HepG2 (cell line): Measurements from ENCODE around the gene FCHO1. TPM values are rescaled to one million over a fixed set of nuclear protein-coding genes. Genes with fewer than 3 reads are reported as not detected.

Source experiments
- HNF4A ChIP-seq: sonication (generic); formaldehyde crosslinking; IDR thresholded peaks from 2 replicates; pipeline ENCODE4 v1.4.0; 2020; ENCODE audit warnings: missing genetic modification reagents
- HNRNPK ChIP-seq: fragments of 200-400 bp; formaldehyde crosslinking; IDR thresholded peaks from 2 replicates; pipeline ENCODE4 v1.6.1; 2018; ENCODE audit warnings: low read length, low read depth, moderate library complexity, mild to moderate bottlenecking; ENCODE audit not compliant: poor library complexity, severe bottlenecking
- MED1 ChIP-seq: sonication (generic); formaldehyde crosslinking; IDR thresholded peaks from 2 replicates; pipeline ENCODE4 v1.4.0; 2020; ENCODE audit warnings: missing genetic modification reagents
- PLRG1 ChIP-seq: fragments of 450-650 bp; conservative IDR thresholded peaks from 2 replicates; pipeline ENCODE4 v1.6.1; 2016
- SMAD9 ChIP-seq: sonication (generic); formaldehyde crosslinking; IDR thresholded peaks from 2 replicates; pipeline ENCODE4 v1.5.1; 2020; ENCODE audit warnings: mild to moderate bottlenecking, missing genetic modification reagents
- TOE1 ChIP-seq: sonication (generic); formaldehyde crosslinking; IDR thresholded peaks from 2 replicates; pipeline ENCODE4 v1.4.0; 2020; ENCODE audit warnings: mild to moderate bottlenecking, missing genetic modification reagents
- ZBTB42 ChIP-seq: sonication (generic); formaldehyde crosslinking; IDR thresholded peaks from 2 replicates; pipeline ENCODE4 v1.5.0; 2020; ENCODE audit warnings: mild to moderate bottlenecking, missing genetic modification reagents
- ZNF10 ChIP-seq: sonication (generic); formaldehyde crosslinking; IDR thresholded peaks from 2 replicates; pipeline ENCODE4 v1.4.0; 2020; ENCODE audit warnings: mild to moderate bottlenecking, low read depth, missing genetic modification reagents, borderline replicate concordance
- ZNF34 ChIP-seq: sonication (generic); formaldehyde crosslinking; IDR thresholded peaks from 2 replicates; pipeline ENCODE4 v1.4.0; 2020; ENCODE audit warnings: mild to moderate bottlenecking, missing genetic modification reagents, borderline replicate concordance
- polyA plus RNA-seq, 8 experiments: library from polyadenylated mRNA; depleted of rRNA in 3 of 8; stranded (reverse) in 7 of 8; unstranded in 1 of 8; fragments of >200 nt; fragmentation: Illumina TruSeq in 4 of 8; extraction: Trizol in 4 of 8; gene quantifications; 2 replicates each; pipeline versions ENCODE4 v1.2.1 to v1.2.3, GENCODE V29; 2011 to 2016; ENCODE audit warnings: low read depth in 4 of 8, missing spikeins in 1 of 8, mixed read lengths in 1 of 8; ENCODE audit not compliant: insufficient read depth in 1 of 8
- total RNA-seq, 5 experiments: library from RNA; depleted of rRNA; stranded (reverse); fragments of >200 nt; fragmentation: Illumina TruSeq; extraction: Trizol; gene quantifications; 2 replicates each; pipeline ENCODE4 v1.2.3, GENCODE V29; 2016; ENCODE audit warnings: low read depth in 1 of 5
- TF ChIP-seq, protein P1 (sequence below): sonication (generic); formaldehyde crosslinking; IDR thresholded peaks from one replicate; pipeline ENCODE4 v1.5.1; 2020; ENCODE audit warnings: mild to moderate bottlenecking, missing genetic modification reagents; ENCODE audit errors: not compliant biosample characterization
- TF ChIP-seq, protein P2 (sequence below): sonication (generic); formaldehyde crosslinking; IDR thresholded peaks from 2 replicates; pipeline ENCODE4 v1.4.0; 2020; ENCODE audit warnings: missing genetic modification reagents, low read depth, mild to moderate bottlenecking, borderline replicate concordance
- TF ChIP-seq, protein P3 (sequence below): sonication (generic); formaldehyde crosslinking; IDR thresholded peaks from 2 replicates; pipeline ENCODE4 v1.5.0; 2020; ENCODE audit warnings: mild to moderate bottlenecking, missing genetic modification reagents
- TF ChIP-seq, protein P4 (sequence below): IDR thresholded peaks from 2 replicates; pipeline ENCODE4 v1.6.1; 2012; ENCODE audit warnings: low read length, improper control_type of control experiment

FCHO1 gene
- total and polyA plus RNA-seq, 2 of the 13 experiments (the other 11 are each of a cell fraction or from before 2014, with no cell fraction given) = 1.3 to 3.1 TPM

DNA sequence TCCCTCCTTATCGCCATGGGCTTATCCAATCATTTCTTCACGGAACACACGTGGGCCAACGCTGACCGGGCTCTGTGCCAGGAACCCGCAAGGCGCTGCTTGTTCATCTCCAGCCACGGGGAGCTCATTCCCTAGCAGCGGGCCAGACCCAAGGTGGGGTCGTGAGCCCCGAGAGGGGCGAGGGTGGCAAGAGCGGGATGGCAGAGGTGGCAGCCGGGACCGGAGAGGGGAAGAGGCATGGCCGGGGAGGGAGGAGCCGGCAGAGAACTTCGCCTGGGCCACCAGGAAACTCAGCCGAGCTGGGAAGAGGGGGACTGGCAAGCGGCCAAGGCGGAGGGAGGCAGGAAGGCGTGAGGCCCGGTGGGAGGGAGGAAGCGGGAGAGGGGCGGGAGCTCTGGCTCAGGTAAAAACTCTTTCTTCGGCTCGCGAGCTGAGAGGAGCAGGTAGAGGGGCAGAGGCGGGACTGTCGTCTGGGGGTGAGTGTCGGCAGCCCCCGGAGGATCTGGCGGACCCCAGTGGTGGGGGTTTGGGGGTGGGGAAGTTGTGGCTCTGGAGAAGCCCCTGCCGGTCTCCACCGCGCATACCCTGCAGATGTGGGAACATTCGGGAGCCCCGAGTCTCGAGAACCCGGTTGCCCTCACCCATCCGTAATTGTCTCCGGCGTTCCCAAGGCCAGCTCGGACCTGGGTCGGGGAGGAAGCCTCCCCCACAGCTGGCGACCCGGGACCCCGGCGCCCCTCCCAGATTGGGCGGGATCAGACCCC is 43.6 kb downstream of the FCHO1 start, which contains the start of gene B3GNT3 (continued):
- TF ChIP-seq, protein P1, sequence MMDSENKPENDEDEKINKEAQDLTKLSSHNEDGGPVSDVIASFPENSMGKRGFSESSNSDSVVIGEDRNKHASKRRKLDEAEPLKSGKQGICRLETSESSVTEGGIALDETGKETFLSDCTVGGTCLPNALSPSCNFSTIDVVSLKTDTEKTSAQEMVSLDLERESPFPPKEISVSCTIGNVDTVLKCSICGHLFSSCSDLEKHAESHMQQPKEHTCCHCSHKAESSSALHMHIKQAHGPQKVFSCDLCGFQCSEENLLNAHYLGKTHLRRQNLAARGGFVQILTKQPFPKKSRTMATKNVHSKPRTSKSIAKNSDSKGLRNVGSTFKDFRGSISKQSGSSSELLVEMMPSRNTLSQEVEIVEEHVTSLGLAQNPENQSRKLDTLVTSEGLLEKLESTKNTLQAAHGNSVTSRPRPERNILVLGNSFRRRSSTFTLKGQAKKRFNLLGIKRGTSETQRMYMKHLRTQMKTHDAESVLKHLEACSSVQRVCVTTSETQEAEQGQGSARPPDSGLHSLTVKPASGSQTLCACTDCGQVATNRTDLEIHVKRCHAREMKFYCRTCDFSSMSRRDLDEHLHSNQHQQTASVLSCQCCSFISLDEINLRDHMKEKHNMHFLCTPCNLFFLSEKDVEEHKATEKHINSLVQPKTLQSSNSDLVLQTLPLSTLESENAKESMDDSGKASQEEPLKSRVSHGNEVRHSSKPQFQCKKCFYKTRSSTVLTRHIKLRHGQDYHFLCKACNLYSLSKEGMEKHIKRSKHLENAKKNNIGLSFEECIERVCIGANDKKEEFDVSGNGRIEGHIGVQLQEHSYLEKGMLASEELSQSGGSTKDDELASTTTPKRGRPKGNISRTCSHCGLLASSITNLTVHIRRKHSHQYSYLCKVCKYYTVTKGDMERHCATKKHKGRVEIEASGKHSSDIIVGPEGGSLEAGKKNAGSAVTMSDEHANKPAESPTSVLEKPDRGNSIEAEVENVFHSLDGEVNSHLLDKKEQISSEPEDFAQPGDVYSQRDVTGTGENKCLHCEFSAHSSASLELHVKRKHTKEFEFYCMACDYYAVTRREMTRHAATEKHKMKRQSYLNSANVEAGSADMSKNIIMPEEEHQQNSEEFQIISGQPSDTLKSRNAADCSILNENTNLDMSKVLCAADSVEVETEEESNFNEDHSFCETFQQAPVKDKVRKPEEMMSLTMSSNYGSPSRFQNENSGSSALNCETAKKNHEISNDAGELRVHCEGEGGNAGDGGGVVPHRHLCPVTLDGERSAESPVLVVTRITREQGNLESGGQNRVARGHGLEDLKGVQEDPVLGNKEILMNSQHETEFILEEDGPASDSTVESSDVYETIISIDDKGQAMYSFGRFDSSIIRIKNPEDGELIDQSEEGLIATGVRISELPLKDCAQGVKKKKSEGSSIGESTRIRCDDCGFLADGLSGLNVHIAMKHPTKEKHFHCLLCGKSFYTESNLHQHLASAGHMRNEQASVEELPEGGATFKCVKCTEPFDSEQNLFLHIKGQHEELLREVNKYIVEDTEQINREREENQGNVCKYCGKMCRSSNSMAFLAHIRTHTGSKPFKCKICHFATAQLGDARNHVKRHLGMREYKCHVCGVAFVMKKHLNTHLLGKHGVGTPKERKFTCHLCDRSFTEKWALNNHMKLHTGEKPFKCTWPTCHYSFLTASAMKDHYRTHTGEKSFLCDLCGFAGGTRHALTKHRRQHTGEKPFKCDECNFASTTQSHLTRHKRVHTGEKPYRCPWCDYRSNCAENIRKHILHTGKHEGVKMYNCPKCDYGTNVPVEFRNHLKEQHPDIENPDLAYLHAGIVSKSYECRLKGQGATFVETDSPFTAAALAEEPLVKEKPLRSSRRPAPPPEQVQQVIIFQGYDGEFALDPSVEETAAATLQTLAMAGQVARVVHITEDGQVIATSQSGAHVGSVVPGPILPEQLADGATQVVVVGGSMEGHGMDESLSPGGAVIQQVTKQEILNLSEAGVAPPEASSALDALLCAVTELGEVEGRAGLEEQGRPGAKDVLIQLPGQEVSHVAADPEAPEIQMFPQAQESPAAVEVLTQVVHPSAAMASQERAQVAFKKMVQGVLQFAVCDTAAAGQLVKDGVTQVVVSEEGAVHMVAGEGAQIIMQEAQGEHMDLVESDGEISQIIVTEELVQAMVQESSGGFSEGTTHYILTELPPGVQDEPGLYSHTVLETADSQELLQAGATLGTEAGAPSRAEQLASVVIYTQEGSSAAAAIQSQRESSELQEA = no peak
- no peak for TF ChIP-seq TOE1 (CRISPR knock-in tag)
- no peak for TF ChIP-seq ZNF34
- TF ChIP-seq, protein P2, sequence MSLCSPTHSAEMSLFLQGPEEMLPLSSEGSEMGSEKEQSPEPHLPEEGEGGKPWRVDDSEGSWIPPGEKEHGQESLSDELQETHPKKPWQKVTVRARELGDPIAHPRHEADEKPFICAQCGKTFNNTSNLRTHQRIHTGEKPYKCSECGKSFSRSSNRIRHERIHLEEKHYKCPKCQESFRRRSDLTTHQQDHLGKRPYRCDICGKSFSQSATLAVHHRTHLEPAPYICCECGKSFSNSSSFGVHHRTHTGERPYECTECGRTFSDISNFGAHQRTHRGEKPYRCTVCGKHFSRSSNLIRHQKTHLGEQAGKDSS (CRISPR knock-in tag) = no peak
- TF ChIP-seq, protein P3, sequence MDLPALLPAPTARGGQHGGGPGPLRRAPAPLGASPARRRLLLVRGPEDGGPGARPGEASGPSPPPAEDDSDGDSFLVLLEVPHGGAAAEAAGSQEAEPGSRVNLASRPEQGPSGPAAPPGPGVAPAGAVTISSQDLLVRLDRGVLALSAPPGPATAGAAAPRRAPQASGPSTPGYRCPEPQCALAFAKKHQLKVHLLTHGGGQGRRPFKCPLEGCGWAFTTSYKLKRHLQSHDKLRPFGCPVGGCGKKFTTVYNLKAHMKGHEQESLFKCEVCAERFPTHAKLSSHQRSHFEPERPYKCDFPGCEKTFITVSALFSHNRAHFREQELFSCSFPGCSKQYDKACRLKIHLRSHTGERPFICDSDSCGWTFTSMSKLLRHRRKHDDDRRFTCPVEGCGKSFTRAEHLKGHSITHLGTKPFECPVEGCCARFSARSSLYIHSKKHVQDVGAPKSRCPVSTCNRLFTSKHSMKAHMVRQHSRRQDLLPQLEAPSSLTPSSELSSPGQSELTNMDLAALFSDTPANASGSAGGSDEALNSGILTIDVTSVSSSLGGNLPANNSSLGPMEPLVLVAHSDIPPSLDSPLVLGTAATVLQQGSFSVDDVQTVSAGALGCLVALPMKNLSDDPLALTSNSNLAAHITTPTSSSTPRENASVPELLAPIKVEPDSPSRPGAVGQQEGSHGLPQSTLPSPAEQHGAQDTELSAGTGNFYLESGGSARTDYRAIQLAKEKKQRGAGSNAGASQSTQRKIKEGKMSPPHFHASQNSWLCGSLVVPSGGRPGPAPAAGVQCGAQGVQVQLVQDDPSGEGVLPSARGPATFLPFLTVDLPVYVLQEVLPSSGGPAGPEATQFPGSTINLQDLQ (CRISPR knock-in tag) = no peak
- no peak for TF ChIP-seq ZNF10 (CRISPR knock-in tag)
- no peak for TF ChIP-seq SMAD9 (CRISPR knock-in tag)
- TF ChIP-seq MED1 (CRISPR knock-in tag) = no peak; the same call in 1 of the 2 replicates
- no peak for TF ChIP-seq ZBTB42 (CRISPR knock-in tag)
- TF ChIP-seq HNRNPK = no peak
- TF ChIP-seq, protein P4, sequence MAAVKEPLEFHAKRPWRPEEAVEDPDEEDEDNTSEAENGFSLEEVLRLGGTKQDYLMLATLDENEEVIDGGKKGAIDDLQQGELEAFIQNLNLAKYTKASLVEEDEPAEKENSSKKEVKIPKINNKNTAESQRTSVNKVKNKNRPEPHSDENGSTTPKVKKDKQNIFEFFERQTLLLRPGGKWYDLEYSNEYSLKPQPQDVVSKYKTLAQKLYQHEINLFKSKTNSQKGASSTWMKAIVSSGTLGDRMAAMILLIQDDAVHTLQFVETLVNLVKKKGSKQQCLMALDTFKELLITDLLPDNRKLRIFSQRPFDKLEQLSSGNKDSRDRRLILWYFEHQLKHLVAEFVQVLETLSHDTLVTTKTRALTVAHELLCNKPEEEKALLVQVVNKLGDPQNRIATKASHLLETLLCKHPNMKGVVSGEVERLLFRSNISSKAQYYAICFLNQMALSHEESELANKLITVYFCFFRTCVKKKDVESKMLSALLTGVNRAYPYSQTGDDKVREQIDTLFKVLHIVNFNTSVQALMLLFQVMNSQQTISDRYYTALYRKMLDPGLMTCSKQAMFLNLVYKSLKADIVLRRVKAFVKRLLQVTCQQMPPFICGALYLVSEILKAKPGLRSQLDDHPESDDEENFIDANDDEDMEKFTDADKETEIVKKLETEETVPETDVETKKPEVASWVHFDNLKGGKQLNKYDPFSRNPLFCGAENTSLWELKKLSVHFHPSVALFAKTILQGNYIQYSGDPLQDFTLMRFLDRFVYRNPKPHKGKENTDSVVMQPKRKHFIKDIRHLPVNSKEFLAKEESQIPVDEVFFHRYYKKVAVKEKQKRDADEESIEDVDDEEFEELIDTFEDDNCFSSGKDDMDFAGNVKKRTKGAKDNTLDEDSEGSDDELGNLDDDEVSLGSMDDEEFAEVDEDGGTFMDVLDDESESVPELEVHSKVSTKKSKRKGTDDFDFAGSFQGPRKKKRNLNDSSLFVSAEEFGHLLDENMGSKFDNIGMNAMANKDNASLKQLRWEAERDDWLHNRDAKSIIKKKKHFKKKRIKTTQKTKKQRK = no peak
- TF ChIP-seq PLRG1 = no peak
- TF ChIP-seq HNF4A (CRISPR knock-in tag) = no peak
